ENCODE data around the gene POC5.

GRCh38 chr5:75685141-75685540 lies 32.1 kb downstream of the POC5 start:
- TF ChIP-seq POLR2A (IDR thresholded peaks at IDR 0.05; ENCODE audit: low read depth, low read length) = no peak
- TF ChIP-seq RAD21 (IDR thresholded peaks at IDR 0.05; ENCODE audit: low read length) = no peak
- TF ChIP-seq CTCF (conservative IDR thresholded peaks at IDR 0.05; ENCODE audit: low read depth, low read length) = no peak

Data from IMR-90 (cell line).